ENCODE data around the gene VWCE. TPM values are rescaled to one million over a fixed set of nuclear protein-coding genes. Genes with fewer than 3 reads are reported as not detected.
A peak's percentile ranks its signal among the peaks of the same experiment; 100 is the strongest.

VWCE gene
- polyA plus RNA-seq, 3 donors, result 0.05 to 0.23 TPM; not detected in 1

- H4K20me1 ChIP-seq (ENCODE audit: insufficient read depth, low read length), result peaks cover 34% of the 10 kb centered on the region
- Mint-ChIP-seq H3K27ac (peak overlapping the region; percentile 87 to 94 (median 90)), H3K9me3 (no peaks in the 10 kb centered on the region), H3K36me3 (peaks cover 34 to 35% of the 10 kb centered on the region in 2 donors), H3K27me3 (ENCODE audit: low read depth in 3 of 3) (peaks cover 0 to 2% (median 2%) of the 10 kb centered on the region in 3 donors), H3K4me3 (peak overlapping the region; percentile 91 to 96), H3K4me1 (peaks cover 39% of the 10 kb centered on the region)
- peaks cover 24 to 34% of the 10 kb centered on the region in 2 donors for H3K36me3 ChIP-seq (replicated peaks in 1 of 2; ENCODE audit: control insufficient read depth in 1 of 2, insufficient read depth in 2 of 2, low read length in 2 of 2)
- intact Hi-C loops (cut with micrococcal nuclease), result no loop called here
- H3K4me1 ChIP-seq (ENCODE audit: control insufficient read depth in 1 of 2, insufficient read depth in 2 of 2, low read length in 2 of 2), result peaks cover 28 to 37% of the 10 kb centered on the region in 2 donors
- H3K9ac ChIP-seq (ENCODE audit: insufficient read depth, low read length, poor library complexity, severe bottlenecking), result peak overlapping the region; percentile 95
- H3K79me2 ChIP-seq (ENCODE audit: insufficient read depth, low read length), result peaks cover 56% of the 10 kb centered on the region
- H3K4me2 ChIP-seq (replicated peaks; ENCODE audit: extremely low read depth, low read length, poor library complexity, severe bottlenecking), result peak overlapping the region; percentile 76
- DNase-seq, result no peak
- no peak for TF ChIP-seq CTCF (IDR thresholded peaks at IDR 0.05)
- H3K27ac ChIP-seq (ENCODE audit: low read depth in 1 of 2, low read length in 2 of 2), result peak overlapping the region; percentile 48 to 88
- no peaks in the 10 kb centered on the region for H3K9me3 ChIP-seq (replicated peaks in 1 of 2; ENCODE audit: control insufficient read depth in 1 of 2, insufficient read depth in 1 of 2, low read length in 2 of 2)
- peak overlapping the region; percentile 67 to 85 (median 83) for H3K4me3 ChIP-seq (replicated peaks in 1 of 3; ENCODE audit: low read depth in 2 of 3, low read length in 3 of 3)
- H3K27me3 ChIP-seq (ENCODE audit: control insufficient read depth in 2 of 2, insufficient read depth in 2 of 2, low read length in 2 of 2), result no peaks in the 10 kb centered on the region
- peak overlapping the region; percentile 92 for H2AFZ ChIP-seq (ENCODE audit: insufficient read depth, low read depth, low read length, poor library complexity, severe bottlenecking)
- 4% methylated on average over 23 of the region's 24 CpGs for WGBS (ENCODE audit: insufficient coverage)
These were observed 37.2 kb upstream of the VWCE start for GRCh38 chr11:61332281-61332796.

GRCh38 chr11:61331651-61332050 is 36.5 kb upstream of the VWCE start:
- peaks cover 39% of the 10 kb centered on the region for H3K4me1 Mint-ChIP-seq
- peak overlapping the region; percentile 91 to 96 for H3K4me3 Mint-ChIP-seq
- Histone ChIP-seq H3K9me3 (replicated peaks in 1 of 2; ENCODE audit: control insufficient read depth in 1 of 2, insufficient read depth in 1 of 2, low read length in 2 of 2) (no peaks in the 10 kb centered on the region), H3K27ac (ENCODE audit: low read depth in 1 of 2, low read length in 2 of 2) (peak overlapping the region in 1 of 2 donors; percentile 88), H3K79me2 (ENCODE audit: insufficient read depth, low read length) (peaks cover 63% of the 10 kb centered on the region), H3K4me2 (replicated peaks; ENCODE audit: extremely low read depth, low read length, poor library complexity, severe bottlenecking) (peak overlapping the region; percentile 76), H3K36me3 (replicated peaks in 1 of 2; ENCODE audit: control insufficient read depth in 1 of 2, insufficient read depth in 2 of 2, low read length in 2 of 2) (peaks cover 30 to 41% of the 10 kb centered on the region in 2 donors), H2AFZ (ENCODE audit: insufficient read depth, low read depth, low read length, poor library complexity, severe bottlenecking) (peak overlapping the region; percentile 92), H3K4me1 (ENCODE audit: control insufficient read depth in 1 of 2, insufficient read depth in 2 of 2, low read length in 2 of 2) (peaks cover 28 to 37% of the 10 kb centered on the region in 2 donors), H3K9ac (ENCODE audit: insufficient read depth, low read length, poor library complexity, severe bottlenecking) (peak overlapping the region; percentile 95), H4K20me1 (ENCODE audit: insufficient read depth, low read length) (peaks cover 37% of the 10 kb centered on the region), H3K27me3 (ENCODE audit: control insufficient read depth in 2 of 2, insufficient read depth in 2 of 2, low read length in 2 of 2) (no peaks in the 10 kb centered on the region), H3K4me3 (replicated peaks in 1 of 3; ENCODE audit: low read depth in 2 of 3, low read length in 3 of 3) (peak overlapping the region in 2 of 3 experiments; percentile 67 to 83)
- H3K27me3 Mint-ChIP-seq (ENCODE audit: low read depth in 3 of 3), result peaks cover 0 to 2% (median 0%) of the 10 kb centered on the region in 3 donors
- 41% methylated on average over 5 of the region's 6 CpGs for WGBS (ENCODE audit: insufficient coverage)
- H3K9me3 Mint-ChIP-seq, result no peaks in the 10 kb centered on the region
- DNase-seq, result peak; percentile 40 to 55 (median 51)
- H3K36me3 Mint-ChIP-seq, result peaks cover 34 to 41% of the 10 kb centered on the region in 2 donors
- peak overlapping the region; percentile 25 to 94 (median 90) for H3K27ac Mint-ChIP-seq
- intact Hi-C loops (cut with micrococcal nuclease), result no loop called here
- no peak for TF ChIP-seq CTCF (IDR thresholded peaks at IDR 0.05)

Data from CD14-positive monocyte (primary cell).